Effector memory CD8-positive, alpha-beta T cell (primary cell): ENCODE results near the gene PPIE.
A peak's percentile ranks its signal among the peaks of the same experiment; 100 is the strongest.
"Not testable (repeated sequence)": the region's sequence is repeated elsewhere in the genome, so short reads cannot be mapped to it uniquely, and the experiment has no call there.

ENCODE experiments used
- ATAC-seq: fragments of 150-1000 bp; cut with Tn5 transposase; replicated peaks from 2 replicates; pipeline ENCODE4 v1.10.0; 2021; ENCODE audit warnings: mild to moderate bottlenecking, moderate library complexity
- DNase-seq, 3 experiments: peaks; one replicate each; pipeline ENCODE4 v3.0.0; 2021
- H3K27ac Mint-ChIP-seq, 2 donors: one replicate each; pipeline ENCODE4 v1.8.0; 2022; ENCODE audit warnings: mild to moderate bottlenecking in 2 of 2, mixed read lengths in 2 of 2, moderate library complexity in 2 of 2
- H3K27me3 Mint-ChIP-seq, 2 donors: one replicate each; pipeline ENCODE4 v1.8.0; 2022; ENCODE audit warnings: mixed read lengths in 2 of 2
- H3K36me3 Mint-ChIP-seq: one replicate; pipeline ENCODE4 v1.8.0; 2022; ENCODE audit warnings: mild to moderate bottlenecking, moderate library complexity, mixed read lengths; ENCODE audit not compliant: insufficient read depth
- H3K4me1 Mint-ChIP-seq, 2 donors: one replicate each; pipeline ENCODE4 v1.8.0; 2022; ENCODE audit warnings: low read depth in 2 of 2, mixed read lengths in 2 of 2
- H3K4me3 Mint-ChIP-seq, 2 donors: one replicate each; pipeline ENCODE4 v1.8.0; 2022; ENCODE audit warnings: mild to moderate bottlenecking in 2 of 2, mixed read lengths in 2 of 2, moderate library complexity in 2 of 2
- H3K9me3 Mint-ChIP-seq, 2 donors: one replicate each; pipeline ENCODE4 v1.8.0; 2022; ENCODE audit warnings: mixed read lengths in 2 of 2

PPIE gene

GRCh38 chr1:39781349-39781715, 42.6 kb downstream of the PPIE start:
- no peak for ATAC-seq
- Mint-ChIP-seq H3K9me3 (no peaks in the 10 kb centered on the region), H3K27ac (no peak overlapping the region)

GRCh38 chr1:39782103-39782502, 43.4 kb downstream of the PPIE start:
- ATAC-seq (no peak), DNase-seq (no peak)
- H3K27me3 Mint-ChIP-seq: peaks cover 0 to 10% of the 10 kb centered on the region in 2 donors
- no peaks in the 10 kb centered on the region for H3K9me3 Mint-ChIP-seq
- peaks cover 5% of the 10 kb centered on the region for H3K36me3 Mint-ChIP-seq
- H3K4me3 Mint-ChIP-seq: no peak overlapping the region
- H3K4me1 Mint-ChIP-seq: no peaks in the 10 kb centered on the region
- no peak overlapping the region for H3K27ac Mint-ChIP-seq

More at GRCh38 chr1:39781349-39781715, 42.6 kb downstream of the PPIE start:
- Mint-ChIP-seq H3K27me3 (peaks cover 0 to 6% of the 10 kb centered on the region in 2 donors), H3K4me1 (peaks cover 0 to under 1% of the 10 kb centered on the region in 2 donors), H3K36me3 (peaks cover 5% of the 10 kb centered on the region), H3K4me3 (no peak overlapping the region)
- no peak for DNase-seq

- H3K36me3 Mint-ChIP-seq, H3K9me3 Mint-ChIP-seq, ATAC-seq, H3K4me1 Mint-ChIP-seq, H3K4me3 Mint-ChIP-seq, H3K27ac Mint-ChIP-seq, DNase-seq: not testable (repeated sequence)
- peaks cover 0 to 14% of the 10 kb centered on the region in 2 donors for H3K27me3 Mint-ChIP-seq
Observed at GRCh38 chr1:39782685-39783084, 44.0 kb downstream of the PPIE start.

GRCh38 chr1:39786303-39787107, 47.8 kb downstream of the PPIE start:
- Mint-ChIP-seq H3K27me3 (peaks cover 0 to 15% of the 10 kb centered on the region in 2 donors), H3K4me3 (peak overlapping the region; percentile 58 to 59)
- not testable (repeated sequence) for H3K36me3 Mint-ChIP-seq, H3K9me3 Mint-ChIP-seq, H3K4me1 Mint-ChIP-seq, DNase-seq, ATAC-seq, H3K27ac Mint-ChIP-seq

GRCh38 chr1:39787108-39787375, 48.4 kb downstream of the PPIE start:
- peaks cover 0 to 17% of the 10 kb centered on the region in 2 donors for H3K27me3 Mint-ChIP-seq

GRCh38 chr1:39787468-39787867, 48.8 kb downstream of the PPIE start:
- Mint-ChIP-seq H3K4me3 (peak overlapping the region; percentile 58 to 59), H3K36me3 (no peaks in the 10 kb centered on the region), H3K27me3 (peaks cover 0 to 17% of the 10 kb centered on the region in 2 donors)

More at GRCh38 chr1:39787108-39787375, 48.4 kb downstream of the PPIE start:
- peak overlapping the region; percentile 58 to 59 for H3K4me3 Mint-ChIP-seq
- ATAC-seq, H3K4me1 Mint-ChIP-seq, H3K9me3 Mint-ChIP-seq, DNase-seq, H3K27ac Mint-ChIP-seq, H3K36me3 Mint-ChIP-seq: not testable (repeated sequence)

GRCh38 chr1:39787964-39788363, 49.3 kb downstream of the PPIE start:
- not testable (repeated sequence) for H3K36me3 Mint-ChIP-seq, ATAC-seq, H3K27ac Mint-ChIP-seq, H3K9me3 Mint-ChIP-seq, DNase-seq, H3K4me1 Mint-ChIP-seq
- peak overlapping the region; percentile 58 to 59 for H3K4me3 Mint-ChIP-seq
- H3K27me3 Mint-ChIP-seq: peaks cover 0 to 17% of the 10 kb centered on the region in 2 donors

More at GRCh38 chr1:39787468-39787867, 48.8 kb downstream of the PPIE start:
- Mint-ChIP-seq H3K9me3 (no peaks in the 10 kb centered on the region), H3K4me1 (peaks cover 5 to 7% of the 10 kb centered on the region in 2 donors), H3K27ac (no peak overlapping the region)
- DNase-seq (no peak), ATAC-seq (no peak)

GRCh38 chr1:39788426-39788757, 49.7 kb downstream of the PPIE start:
- H3K4me3 Mint-ChIP-seq: no peak overlapping the region
- H3K27me3 Mint-ChIP-seq: peaks cover 0 to 17% of the 10 kb centered on the region in 2 donors
- peak; percentile 34 for ATAC-seq
- no peak overlapping the region for H3K27ac Mint-ChIP-seq
- H3K4me1 Mint-ChIP-seq: peaks cover 9 to 10% of the 10 kb centered on the region in 2 donors
- H3K36me3 Mint-ChIP-seq: no peaks in the 10 kb centered on the region
- no peaks in the 10 kb centered on the region for H3K9me3 Mint-ChIP-seq
- DNase-seq: peak in 1 of 3 experiments; percentile 9

GRCh38 chr1:39788758-39789570, 50.3 kb downstream of the PPIE start, which contains the start of gene BMP8B:
BMP8B (minus strand) TSS chr1:39788865; CDS start chr1:39788485, 380 bp downstream.
- no peaks in the 10 kb centered on the region for H3K9me3 Mint-ChIP-seq
- ATAC-seq: peak; percentile 78
- peak within 1 kb of the TSS in 1 of 2 donors; percentile 50 for H3K27ac Mint-ChIP-seq
- no peaks in the 10 kb centered on the region for H3K36me3 Mint-ChIP-seq
- peaks cover 0 to 17% of the 10 kb centered on the region in 2 donors for H3K27me3 Mint-ChIP-seq
- peak; percentile 25 to 42 (median 35) for DNase-seq
- H3K4me1 Mint-ChIP-seq: peaks cover 9 to 10% of the 10 kb centered on the region in 2 donors
- H3K4me3 Mint-ChIP-seq: peak within 1 kb of the TSS; percentile 73 to 83

GRCh38 chr1:39789571-39790110, 51.0 kb downstream of the PPIE start:
- Mint-ChIP-seq H3K36me3 (no peaks in the 10 kb centered on the region), H3K27ac (peak overlapping the region in 1 of 2 donors; percentile 50), H3K4me3 (peak overlapping the region; percentile 73 to 83), H3K27me3 (peaks cover 0 to 17% of the 10 kb centered on the region in 2 donors), H3K4me1 (peaks cover 9 to 10% of the 10 kb centered on the region in 2 donors), H3K9me3 (no peaks in the 10 kb centered on the region)
- no peak for ATAC-seq
- no peak for DNase-seq

GRCh38 chr1:39791838-39792237, 53.2 kb downstream of the PPIE start:
- no peak overlapping the region for H3K27ac Mint-ChIP-seq
- ATAC-seq: no peak
- no peak for DNase-seq
- no peak overlapping the region for H3K4me3 Mint-ChIP-seq
- peaks cover 9 to 10% of the 10 kb centered on the region in 2 donors for H3K4me1 Mint-ChIP-seq
- H3K27me3 Mint-ChIP-seq: peaks cover 0 to 15% of the 10 kb centered on the region in 2 donors
- H3K9me3 Mint-ChIP-seq: no peaks in the 10 kb centered on the region
- H3K36me3 Mint-ChIP-seq: no peaks in the 10 kb centered on the region

GRCh38 chr1:39795651-39796050, 57.0 kb downstream of the PPIE start:
- Mint-ChIP-seq H3K36me3 (no peaks in the 10 kb centered on the region), H3K27ac (no peak overlapping the region), H3K4me1 (peaks cover 15 to 16% of the 10 kb centered on the region in 2 donors), H3K4me3 (no peak overlapping the region), H3K27me3 (peaks cover 0 to 9% of the 10 kb centered on the region in 2 donors), H3K9me3 (no peaks in the 10 kb centered on the region)
- ATAC-seq (no peak), DNase-seq (no peak)
